ENCODE results near the gene NLRP3. TPM values are rescaled to one million over a fixed set of nuclear protein-coding genes. Genes with fewer than 3 reads are reported as not detected.
"Not testable (repeated sequence)": the region's sequence is repeated elsewhere in the genome, so short reads cannot be mapped to it uniquely, and the experiment has no call there.

NLRP3 gene
- total and polyA plus RNA-seq, 12 donors, result 0.28 to 6.1 (median 0.78) TPM

DNA sequence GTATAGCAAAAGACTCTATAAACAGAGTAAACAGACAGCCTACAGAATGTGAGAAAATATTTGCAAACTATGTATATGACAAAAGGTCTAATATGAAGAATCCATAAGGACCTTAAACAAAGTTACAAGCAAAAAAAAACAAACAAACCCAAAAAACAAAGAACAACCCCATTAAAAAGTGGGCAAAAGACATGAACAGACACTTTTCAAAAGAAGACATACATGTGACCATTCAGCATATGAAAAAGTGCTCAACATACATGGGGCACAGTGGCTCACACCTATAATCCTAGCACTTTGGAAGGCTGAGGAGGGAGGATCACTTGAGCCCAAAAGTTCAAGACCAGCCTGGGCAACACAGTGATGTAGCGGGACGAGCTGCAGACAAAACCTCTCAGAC lies 59.8 kb downstream of the NLRP3 start:
- Histone ChIP-seq H3K4me1 (no peaks in the 10 kb centered on the region), H3K36me3 (no peaks in the 10 kb centered on the region), H3K9me3 (peaks cover 0 to 15% (median 8%) of the 10 kb centered on the region in 11 donors), H3K4me3 (no peak overlapping the region), H3K27ac (no peak overlapping the region), H3K27me3 (no peaks in the 10 kb centered on the region)
- no peak for ATAC-seq
- TF ChIP-seq, protein P1, sequence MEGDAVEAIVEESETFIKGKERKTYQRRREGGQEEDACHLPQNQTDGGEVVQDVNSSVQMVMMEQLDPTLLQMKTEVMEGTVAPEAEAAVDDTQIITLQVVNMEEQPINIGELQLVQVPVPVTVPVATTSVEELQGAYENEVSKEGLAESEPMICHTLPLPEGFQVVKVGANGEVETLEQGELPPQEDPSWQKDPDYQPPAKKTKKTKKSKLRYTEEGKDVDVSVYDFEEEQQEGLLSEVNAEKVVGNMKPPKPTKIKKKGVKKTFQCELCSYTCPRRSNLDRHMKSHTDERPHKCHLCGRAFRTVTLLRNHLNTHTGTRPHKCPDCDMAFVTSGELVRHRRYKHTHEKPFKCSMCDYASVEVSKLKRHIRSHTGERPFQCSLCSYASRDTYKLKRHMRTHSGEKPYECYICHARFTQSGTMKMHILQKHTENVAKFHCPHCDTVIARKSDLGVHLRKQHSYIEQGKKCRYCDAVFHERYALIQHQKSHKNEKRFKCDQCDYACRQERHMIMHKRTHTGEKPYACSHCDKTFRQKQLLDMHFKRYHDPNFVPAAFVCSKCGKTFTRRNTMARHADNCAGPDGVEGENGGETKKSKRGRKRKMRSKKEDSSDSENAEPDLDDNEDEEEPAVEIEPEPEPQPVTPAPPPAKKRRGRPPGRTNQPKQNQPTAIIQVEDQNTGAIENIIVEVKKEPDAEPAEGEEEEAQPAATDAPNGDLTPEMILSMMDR (IDR thresholded peaks at IDR 0.05), result no peak
- WGBS, 2 donors, result 87 to 91% methylated on average over 2 of the region's 2 CpGs
- no peak for DNase-seq
- intact Hi-C loops (cut with DNase I), result no loop called here

DNA sequence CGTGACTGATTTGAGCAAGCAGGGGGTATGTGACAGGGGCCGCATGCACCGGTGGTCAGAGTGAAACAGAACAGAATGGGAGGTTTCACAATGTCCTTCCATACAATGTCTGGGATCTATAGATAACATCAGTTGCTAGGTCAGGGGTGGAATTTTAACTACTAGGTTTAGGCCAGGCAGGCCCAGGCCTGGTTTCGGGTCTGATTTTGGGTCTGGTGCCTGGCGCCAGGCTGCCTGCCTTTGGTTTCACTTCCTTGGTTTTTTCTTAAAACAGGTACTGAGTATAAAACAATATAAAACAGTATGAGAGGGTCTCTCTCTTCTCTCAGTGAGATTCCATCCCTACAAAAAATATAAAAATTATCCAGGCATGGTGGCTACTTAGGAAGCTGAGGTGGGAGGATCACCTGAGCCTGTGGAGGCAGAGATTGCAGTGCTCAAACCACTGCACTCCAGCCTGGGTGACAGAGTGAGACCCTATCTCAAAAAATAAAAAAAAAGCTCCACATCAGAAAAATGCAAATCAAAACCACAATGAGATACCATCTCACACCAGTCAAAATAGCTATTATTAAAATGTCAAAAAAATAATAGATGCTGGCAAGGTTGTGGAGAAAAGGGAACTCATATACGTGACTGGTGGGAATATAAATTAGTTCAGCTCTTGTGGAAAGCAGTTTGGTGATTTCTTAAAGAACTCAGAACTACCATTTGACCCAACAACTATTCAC lies 60.5 kb downstream of the NLRP3 start:
- H3K27ac ChIP-seq; H3K4me3 ChIP-seq; H3K4me1 ChIP-seq; H3K36me3 ChIP-seq; DNase-seq; intact Hi-C loops (cut with DNase I); H3K27me3 ChIP-seq; ATAC-seq: not testable (repeated sequence)
- 89 to 92% methylated on average over 6 of the region's 6 CpGs for WGBS, 2 donors
- peaks cover 0 to 15% (median 8%) of the 10 kb centered on the region in 11 donors for H3K9me3 ChIP-seq

DNA sequence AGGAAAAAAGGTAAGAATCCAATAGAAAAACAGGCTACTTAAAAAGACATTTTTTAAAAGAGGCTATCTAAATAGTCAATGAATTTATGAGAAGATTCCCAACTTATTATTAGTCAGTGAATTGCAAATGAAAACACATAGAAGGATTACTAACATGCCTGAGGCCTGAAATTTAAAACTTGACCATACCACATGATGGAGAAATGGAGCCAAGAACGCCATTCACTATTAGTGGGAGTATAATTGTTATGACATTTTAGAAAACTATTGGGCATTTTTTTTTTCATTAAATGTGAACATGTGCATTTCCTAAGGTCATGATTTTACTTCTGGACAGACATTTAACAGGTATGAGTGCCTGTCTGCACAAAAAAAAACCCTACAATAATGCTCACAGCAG lies 66.8 kb downstream of the NLRP3 start:
- no peaks in the 10 kb centered on the region for H3K36me3 ChIP-seq
- H3K4me1 ChIP-seq, result no peaks in the 10 kb centered on the region
- TF ChIP-seq, protein P1 (IDR thresholded peaks at IDR 0.05), result no peak
- ATAC-seq (no peak), DNase-seq (no peak)
- H3K4me3 ChIP-seq, result no peak overlapping the region
- no peaks in the 10 kb centered on the region for H3K9me3 ChIP-seq
- H3K27ac ChIP-seq, result no peak overlapping the region
- peaks cover 0 to 5% (median 0%) of the 10 kb centered on the region in 7 donors for H3K27me3 ChIP-seq
- WGBS, 2 donors, result 73 to 75% methylated on average over 1 of the region's 1 CpG
- intact Hi-C loops (cut with DNase I), result loop anchor here in 1 of 10 donors (10.0 kb wide), 1 partner anchor 88 kb away; no protein-coding TSS in a partner anchor

DNA sequence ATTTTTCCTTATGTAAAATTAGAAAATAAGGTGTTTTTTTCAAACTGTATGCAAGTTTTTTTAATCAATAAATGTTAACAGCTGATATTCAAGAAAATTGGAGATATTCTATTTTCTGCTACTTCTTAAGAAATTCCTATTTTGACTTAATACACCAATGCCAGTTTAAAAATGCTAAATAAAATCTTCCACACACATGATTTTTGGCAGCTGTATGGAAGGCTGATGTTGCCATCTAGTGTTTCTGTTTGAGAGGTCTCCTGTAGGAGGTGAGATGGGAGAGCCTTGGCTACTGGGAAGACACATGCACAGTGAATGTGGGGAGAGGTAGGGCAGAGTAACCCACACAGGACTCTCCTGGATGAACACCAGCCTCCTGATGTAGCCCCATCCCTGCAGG lies 71.1 kb downstream of the NLRP3 start:
- ATAC-seq (peak in 7 of 8 donors; percentile 30 to 79 (median 63)), DNase-seq (no peak)
- no peak overlapping the region for H3K27ac ChIP-seq
- H3K9me3 ChIP-seq, result no peaks in the 10 kb centered on the region
- H3K4me3 ChIP-seq, result no peak overlapping the region
- intact Hi-C loops (cut with DNase I), result loop anchor here (2.0 to 10.0 kb wide), 5 partner anchors 92 to 115 kb away; no protein-coding TSS in a partner anchor
- peaks cover 0 to 34% (median 7%) of the 10 kb centered on the region in 7 donors for H3K27me3 ChIP-seq
- H3K4me1 ChIP-seq, result no peaks in the 10 kb centered on the region
- TF ChIP-seq, protein P1 (IDR thresholded peaks at IDR 0.05), result peak; percentile 11 to 66 (median 50)
- H3K36me3 ChIP-seq, result no peaks in the 10 kb centered on the region

DNA sequence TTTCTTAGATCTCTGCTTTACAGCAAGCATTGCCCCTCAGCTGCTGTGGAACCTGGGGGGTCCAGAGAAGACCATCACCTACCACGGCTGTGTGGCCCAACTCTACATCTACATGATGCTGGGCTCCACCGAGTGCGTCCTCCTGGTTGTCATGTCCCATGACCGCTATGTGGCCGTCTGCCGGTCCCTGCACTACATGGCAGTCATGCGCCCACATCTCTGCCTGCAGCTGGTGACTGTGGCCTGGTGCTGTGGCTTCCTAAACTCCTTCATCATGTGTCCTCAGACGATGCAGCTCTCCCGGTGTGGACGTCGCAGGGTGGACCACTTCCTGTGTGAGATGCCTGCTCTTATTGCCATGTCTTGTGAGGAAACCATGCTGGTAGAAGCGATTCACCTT lies 75.4 kb downstream of the NLRP3 start:
- peaks cover 0 to 7% (median 0%) of the 10 kb centered on the region in 9 donors for H3K4me1 ChIP-seq
- intact Hi-C loops (cut with DNase I), result no loop called here
- H3K36me3 ChIP-seq, result no peaks in the 10 kb centered on the region
- DNase-seq, result no peak
- H3K27me3 ChIP-seq, result peaks cover 0 to 36% (median 14%) of the 10 kb centered on the region in 7 donors
- no peaks in the 10 kb centered on the region for H3K9me3 ChIP-seq
- H3K27ac ChIP-seq, result no peak overlapping the region
- H3K4me3 ChIP-seq, result no peak overlapping the region
- TF ChIP-seq, protein P1 (IDR thresholded peaks at IDR 0.05), result no peak
- ATAC-seq, result no peak
- WGBS, 2 donors, result 83 to 90% methylated on average over 12 of the region's 12 CpGs

Data from heart right ventricle (tissue), 16 donors.